Renal cortical epithelial cell (primary cell): ENCODE results near the gene MCTP1. TPM values are rescaled to one million over a fixed set of nuclear protein-coding genes. Genes with fewer than 3 reads are reported as not detected.

ENCODE experiments used
- DNase-seq: peaks from one replicate; pipeline ENCODE4 v3.0.0-alpha.2; 2011; ENCODE audit warnings: low read depth
- total RNA-seq: library from RNA; depleted of rRNA; stranded (reverse); fragments of >200 nt; gene quantifications from 2 replicates; pipeline ENCODE4 v1.2.3, GENCODE V29; 2014

MCTP1 gene
- total RNA-seq, 1 donor from 2014 or later: 22.3 TPM

DNA sequence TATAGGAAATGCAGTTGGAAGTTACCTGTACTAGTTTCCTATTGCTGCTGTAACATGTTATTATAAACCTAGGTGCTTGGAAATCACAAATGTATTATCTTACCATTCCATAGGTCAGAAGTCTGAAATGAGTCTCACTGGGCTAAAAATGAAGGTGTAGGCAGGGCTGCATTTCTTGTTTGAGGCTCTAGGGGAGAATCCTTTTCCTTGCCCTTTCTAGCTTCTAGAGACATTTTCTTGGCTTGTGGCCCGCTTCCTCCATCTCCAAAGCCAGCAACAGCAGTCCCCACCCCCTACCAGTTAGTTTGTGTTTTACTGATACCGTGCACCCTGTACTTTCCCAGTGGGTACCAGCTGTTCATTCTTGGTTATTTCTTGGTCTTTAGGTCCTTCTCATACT is 513.2 kb downstream of the MCTP1 start:
- DNase-seq: no peak

- no peak for DNase-seq
These were observed 514.9 kb downstream of the MCTP1 start for GRCh38 chr5:94769996-94770395.

DNA sequence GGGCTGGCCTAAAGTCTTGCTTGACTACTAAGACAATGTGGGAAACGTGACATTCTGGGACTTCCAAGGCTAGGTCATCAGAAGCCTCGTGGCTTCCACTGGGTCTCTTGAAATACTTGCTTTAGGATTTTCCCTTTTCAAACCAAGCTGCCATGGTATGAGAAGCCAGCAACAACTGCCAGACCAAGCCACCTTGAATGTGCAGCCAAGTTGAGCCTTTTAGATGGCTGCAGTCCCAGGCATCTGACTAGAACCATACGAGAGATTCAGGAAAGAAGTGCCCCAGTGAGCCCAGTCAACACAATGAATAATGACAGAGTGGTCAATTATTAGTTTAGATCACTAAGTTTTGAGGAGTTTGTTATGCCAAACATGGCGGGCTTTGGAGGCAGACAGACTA is 523.1 kb downstream of the MCTP1 start:
- no peak for DNase-seq

DNA sequence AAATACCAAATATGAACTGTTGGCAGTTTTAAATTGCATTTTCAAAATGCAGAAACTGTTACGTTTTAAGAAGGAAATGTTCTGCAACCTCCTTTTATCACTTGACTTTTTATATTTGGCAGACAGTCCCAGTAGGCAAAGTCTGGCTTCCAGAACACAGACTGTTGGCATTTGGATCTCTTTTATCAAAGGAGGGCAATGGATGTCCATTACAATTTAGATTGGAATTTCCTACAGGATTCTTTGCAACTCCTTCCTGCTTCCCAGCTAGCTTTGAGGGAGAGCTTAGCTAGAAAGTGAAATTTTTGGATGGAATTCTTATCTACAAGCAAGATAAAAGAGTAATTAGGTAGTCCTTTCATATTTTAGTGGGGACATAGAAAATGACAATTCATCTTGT is 523.8 kb downstream of the MCTP1 start:
- DNase-seq: no peak

- DNase-seq: no peak
These were observed 524.9 kb downstream of the MCTP1 start for GRCh38 chr5:94759961-94760360.

DNA sequence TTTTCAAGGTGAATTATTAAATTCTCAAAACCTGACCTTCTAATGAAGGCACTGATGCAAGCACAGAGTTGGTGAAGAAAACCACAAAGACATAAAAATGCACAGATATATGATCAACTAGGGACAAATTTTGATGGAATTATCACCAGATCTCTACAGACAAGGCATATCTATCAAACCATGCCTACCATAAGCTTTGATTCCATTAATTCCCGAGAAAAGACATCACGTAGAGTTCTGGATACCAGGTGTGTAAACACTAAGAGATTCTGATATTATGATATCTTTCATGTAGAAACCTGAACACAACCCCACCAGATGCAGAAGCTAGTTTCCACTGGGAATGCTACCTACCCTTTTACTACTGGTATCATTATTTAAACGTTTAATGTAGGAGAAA is 525.9 kb downstream of the MCTP1 start:
- DNase-seq: no peak

DNA sequence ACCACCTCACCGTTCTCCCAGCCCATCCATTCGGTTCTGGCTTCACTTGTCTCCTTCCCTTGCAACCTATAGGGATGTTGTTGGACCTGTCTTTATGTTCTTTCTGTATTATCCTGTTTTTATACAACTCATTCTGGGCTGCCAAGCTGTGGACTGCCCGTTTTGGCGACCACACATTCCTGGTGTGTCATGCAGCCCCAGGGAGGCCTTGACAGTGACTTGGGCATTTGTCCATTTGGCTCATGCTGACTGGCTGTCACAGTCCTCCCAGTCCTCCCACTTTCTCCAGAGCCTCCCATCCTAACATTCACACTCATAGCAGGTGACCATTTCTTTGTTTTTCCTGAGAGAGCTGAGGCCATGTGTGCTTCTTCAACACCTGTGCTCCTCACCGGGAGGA is 530.1 kb downstream of the MCTP1 start:
- DNase-seq: no peak

- DNase-seq: no peak
These were observed 533.4 kb downstream of the MCTP1 start for GRCh38 chr5:94751460-94751859.

- no peak for DNase-seq
These were observed 534.2 kb downstream of the MCTP1 start for GRCh38 chr5:94750681-94751080.

DNA sequence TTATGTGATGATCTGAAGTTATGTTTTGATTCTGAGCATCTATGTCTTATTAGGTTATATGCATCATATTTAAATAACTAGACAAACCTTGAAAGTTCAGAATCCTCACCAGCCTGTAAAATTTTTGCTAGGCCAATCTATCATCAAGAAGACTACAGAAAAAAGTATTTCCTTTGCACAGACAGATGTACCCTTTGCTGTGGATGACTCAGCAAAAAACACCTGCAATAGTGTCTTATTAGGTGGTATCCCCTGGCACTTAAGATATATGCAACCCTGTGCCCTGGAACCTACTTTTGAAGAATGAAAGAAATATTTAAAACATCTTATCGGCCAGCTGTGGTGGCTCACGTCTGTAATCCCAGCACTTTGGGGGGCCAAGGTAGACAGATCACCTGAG is 535.9 kb downstream of the MCTP1 start:
- no peak for DNase-seq

GRCh38 chr5:94748212-94748611 is 536.7 kb downstream of the MCTP1 start:
- no peak for DNase-seq

DNA sequence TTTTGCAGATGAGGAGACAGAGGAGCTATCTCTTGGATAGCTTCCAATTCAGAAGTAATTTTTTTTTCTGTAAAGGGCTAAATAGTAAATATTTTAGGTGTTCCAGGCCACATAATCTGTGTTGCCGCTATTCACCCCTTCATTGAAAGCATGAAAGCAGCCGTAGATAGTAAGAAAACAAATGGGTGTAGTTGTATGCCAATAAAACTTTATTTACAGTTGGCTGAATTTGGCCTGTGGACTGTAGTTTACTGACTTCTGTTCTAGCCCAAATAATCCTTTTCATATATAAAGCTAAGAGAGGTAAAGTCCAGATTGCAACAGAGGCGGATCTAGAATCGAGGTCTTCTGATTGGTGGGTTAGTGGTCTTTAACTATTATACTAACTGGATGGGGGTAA is 537.5 kb downstream of the MCTP1 start:
- DNase-seq: no peak

DNA sequence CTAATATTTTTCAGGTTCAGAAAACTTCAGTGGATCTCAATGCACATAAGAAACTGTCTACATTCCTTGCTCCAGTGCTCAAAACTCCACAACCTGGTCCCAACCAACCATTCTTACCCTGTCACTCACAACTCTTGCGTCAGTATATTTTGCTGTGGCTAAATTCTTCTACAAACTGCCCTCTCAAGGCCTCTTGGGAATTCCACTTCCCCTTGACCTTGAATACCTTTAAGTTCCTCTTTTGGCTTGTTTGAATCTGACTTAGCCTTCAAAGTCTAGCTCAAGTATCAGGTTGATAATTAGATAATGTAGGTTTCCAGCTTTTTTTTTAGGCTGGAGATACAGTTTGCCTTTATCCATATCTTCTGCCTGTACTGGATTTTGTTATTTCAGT is 538.2 kb downstream of the MCTP1 start:
- DNase-seq: peak; percentile 61

GRCh38 chr5:94745786-94746730 is 538.8 kb downstream of the MCTP1 start:
- peak; percentile 77 for DNase-seq

- DNase-seq: peak; percentile 31
These were observed 540.0 kb downstream of the MCTP1 start for GRCh38 chr5:94744906-94745305.

DNA sequence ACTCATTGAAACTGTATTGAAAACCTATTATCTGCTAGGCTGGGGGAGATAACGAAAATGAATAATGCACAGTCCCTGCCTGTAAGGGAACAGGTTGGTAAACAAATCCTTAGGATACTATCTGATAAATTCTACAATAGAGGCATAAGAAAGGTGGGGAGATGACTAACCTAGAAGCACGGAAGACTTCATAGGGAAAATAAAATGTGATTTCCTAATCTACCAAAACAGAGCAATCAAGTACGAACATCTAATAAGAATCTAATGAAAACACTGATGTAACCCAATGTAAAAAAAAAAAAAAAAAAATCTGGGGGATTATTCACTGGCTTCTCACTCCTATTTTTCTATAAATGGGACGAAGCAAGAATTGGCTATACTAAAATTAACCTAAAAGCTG is 542.0 kb downstream of the MCTP1 start:
- no peak for DNase-seq

GRCh38 chr5:94740286-94740685 is 544.6 kb downstream of the MCTP1 start:
- DNase-seq: no peak

DNA sequence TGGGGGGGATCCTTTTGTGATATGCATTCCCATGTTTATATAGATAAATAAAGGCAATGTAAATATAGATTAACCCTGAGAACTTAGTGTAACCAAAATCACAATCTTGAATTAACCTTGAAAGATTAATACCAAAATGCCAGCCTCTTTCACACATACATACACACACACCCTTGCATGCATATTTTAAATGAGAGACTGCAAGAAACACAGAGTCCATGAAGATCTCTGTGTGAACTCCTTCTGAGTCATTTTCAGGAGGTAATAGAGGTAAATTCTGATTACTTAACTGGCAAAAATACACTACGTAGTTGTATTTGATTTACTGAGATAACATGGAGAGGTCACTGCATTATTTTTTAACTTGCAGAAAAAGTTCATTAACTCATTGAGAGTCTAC is 548.4 kb downstream of the MCTP1 start:
- no peak for DNase-seq

DNA sequence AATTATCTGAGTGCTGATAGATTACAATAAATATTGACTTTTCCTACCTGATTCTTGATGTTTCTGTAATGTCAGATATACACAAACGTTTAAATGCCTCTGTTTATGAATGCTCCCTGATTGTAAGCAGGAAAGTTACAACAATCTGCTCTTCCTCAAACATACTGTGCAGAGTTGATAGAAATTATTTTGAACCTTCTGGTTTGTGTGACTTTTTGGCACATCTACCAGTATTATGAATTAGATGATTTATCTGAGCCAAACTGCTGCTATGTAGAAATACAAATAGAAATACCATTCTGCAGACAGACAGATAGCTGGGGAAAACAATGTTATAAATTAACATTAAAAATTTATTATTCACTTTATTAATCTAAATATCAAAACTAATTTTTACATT is 553.4 kb downstream of the MCTP1 start:
- no peak for DNase-seq

DNA sequence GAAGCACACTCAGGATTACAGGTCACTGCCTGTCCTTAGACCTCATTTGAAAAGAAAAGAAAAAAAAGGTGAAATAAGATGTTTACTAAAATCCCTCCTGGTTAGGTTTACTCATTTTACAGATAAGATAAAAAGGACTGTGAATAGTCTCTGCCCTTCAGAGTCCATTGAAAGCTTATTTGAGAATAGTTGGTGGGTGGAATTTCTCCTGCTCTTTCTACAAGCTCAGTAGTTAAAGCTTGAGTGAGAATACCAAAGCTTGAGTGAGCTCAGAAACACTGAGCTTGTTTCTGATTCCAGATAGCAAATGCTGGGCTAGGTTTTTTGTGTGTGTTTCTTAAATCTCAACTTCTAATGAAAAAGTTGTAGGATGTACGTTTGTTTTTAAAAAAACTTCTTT is 559.8 kb downstream of the MCTP1 start:
- DNase-seq: no peak

- DNase-seq: no peak
These were observed 569.1 kb downstream of the MCTP1 start for GRCh38 chr5:94715768-94716167.

DNA sequence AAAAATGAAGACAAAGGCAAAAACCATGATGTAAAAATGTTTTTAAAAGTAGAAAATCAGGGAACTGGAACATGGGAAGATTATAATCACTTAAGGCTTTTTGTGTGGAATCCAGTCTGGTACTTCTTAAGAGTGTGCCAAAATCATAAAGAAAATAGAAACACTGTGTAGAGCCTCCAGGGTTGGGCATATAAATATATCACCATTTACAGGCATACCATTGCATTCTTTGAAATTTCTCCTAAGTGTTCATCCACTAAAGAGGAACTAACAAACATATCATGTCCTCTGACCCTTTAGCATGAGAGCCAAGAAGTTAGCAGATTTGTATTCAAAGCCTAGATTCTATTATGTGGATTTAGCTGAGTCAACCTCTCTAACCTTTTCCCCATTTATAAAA is 573.1 kb downstream of the MCTP1 start:
- no peak for DNase-seq

DNA sequence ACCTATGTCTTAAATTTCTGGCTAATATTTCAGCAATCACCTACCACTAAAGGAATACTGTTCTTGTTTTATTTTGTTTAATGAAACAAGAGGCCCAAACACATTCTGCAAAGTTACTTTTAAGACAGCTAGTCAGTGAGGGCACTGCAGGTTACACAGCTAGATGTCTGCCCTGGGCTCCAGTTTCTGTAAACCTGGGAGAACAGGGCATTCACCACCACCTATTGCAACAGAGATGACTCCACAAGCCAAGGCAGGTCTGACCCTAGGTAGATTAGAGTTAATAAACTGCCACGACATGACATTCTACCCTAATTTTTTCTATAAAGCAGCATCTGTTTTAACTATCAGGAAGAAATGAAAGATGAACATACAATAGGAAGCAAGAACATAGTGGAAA is 575.6 kb downstream of the MCTP1 start:
- DNase-seq: peak; percentile 9

DNA sequence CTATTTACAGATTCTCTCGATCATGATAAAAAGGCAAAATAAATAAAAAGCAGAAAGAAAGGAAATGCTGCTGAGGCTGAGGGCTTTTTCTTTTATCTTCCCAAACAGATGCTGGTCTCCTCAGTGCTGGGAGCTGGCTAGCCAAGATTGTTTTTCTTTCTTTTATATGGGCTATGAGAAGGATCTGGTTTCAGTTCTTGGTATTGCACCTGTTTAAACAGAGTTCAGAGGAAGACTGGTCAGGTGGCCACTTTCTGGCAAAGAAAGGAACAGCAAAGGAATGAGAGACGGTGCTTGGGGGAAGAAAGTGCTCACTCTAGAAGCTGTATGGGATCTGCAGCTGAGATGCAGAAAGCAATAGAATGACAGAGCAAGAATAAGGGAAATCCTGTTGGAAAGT is 577.5 kb downstream of the MCTP1 start:
- peak; percentile 5 for DNase-seq
